Right lobe of liver (tissue), 6 donors: Measurements from ENCODE around the gene MAFF. TPM values are rescaled to one million over a fixed set of nuclear protein-coding genes. Genes with fewer than 3 reads are reported as not detected.
A peak's percentile ranks its signal among the peaks of the same experiment; 100 is the strongest.

Experiments
- ATAC-seq, 4 donors: fragments of 200-7000 bp; cut with Tn5 transposase; one replicate each; pipeline ENCODE4 v1.9.1; 2020; ENCODE audit warnings: mild to moderate bottlenecking in 4 of 4, moderate library complexity in 4 of 4
- DNase-seq, 3 donors: peaks; one replicate each; pipeline ENCODE4 v3.0.0-alpha.2; 2020
- H3K27ac ChIP-seq, 3 donors: fragments of 200-600 bp; one replicate each; pipeline ENCODE4 v1.8.0; 2022
- H3K27me3 ChIP-seq, 2 donors: fragments of 200-600 bp; one replicate each; pipeline ENCODE4 v1.8.0; 2022
- H3K36me3 ChIP-seq, 4 donors: fragments of 200-600 bp; sonication (generic) in 1 of 4; one replicate each; pipeline versions ENCODE4 v1.5.1 to v1.8.0; 2017 to 2022; ENCODE audit warnings: control low read depth in 1 of 4
- H3K4me1 ChIP-seq, 4 donors: fragments of 200-600 bp; sonication (generic) in 1 of 4; one replicate each; pipeline versions ENCODE4 v1.5.1 to v1.8.0; 2017 to 2022; ENCODE audit warnings: control low read depth in 1 of 4
- H3K4me3 ChIP-seq, 3 donors: fragments of 200-600 bp; one replicate each; pipeline ENCODE4 v1.8.0; 2022
- H3K9me3 ChIP-seq, 4 donors: fragments of 200-600 bp; sonication (generic) in 1 of 4; one replicate each; pipeline versions ENCODE4 v1.5.1 to v1.8.0; 2017 to 2022; ENCODE audit warnings: control low read depth in 1 of 4
- CTCF ChIP-seq, 4 donors: fragments of 200-600 bp in 3 of 4; fragments of 450-650 bp in 1 of 4; IDR thresholded peaks; one replicate each; pipeline versions ENCODE4 v1.5.1 to v1.8.0; 2016 to 2022; ENCODE audit warnings: antibody characterized with exemption in 4 of 4, mild to moderate bottlenecking in 2 of 4
- POLR2A ChIP-seq: fragments of 450-650 bp; IDR thresholded peaks from one replicate; pipeline ENCODE4 v1.6.1; 2017; ENCODE audit warnings: antibody characterized with exemption, mild to moderate bottlenecking
- WGBS: methylation state at CpG from one replicate; pipeline ENCODE4 v1.1.6; 2018; ENCODE audit warnings: low coverage, low lambda C conversion rate; ENCODE audit not compliant: insufficient coverage; ENCODE audit errors: missing lambda C conversion rate; 5-methylcytosine and 5-hydroxymethylcytosine counted together
- intact Hi-C, 2 donors: fragments of 100-400 bp; cut with DNase I; formaldehyde crosslinking; loops; one replicate each; pipeline versions ENCODE4 v1.11.2 to v1.14.1; 2022
- total RNA-seq, 6 experiments: library from RNA; depleted of rRNA in 2 of 6; stranded (reverse); fragments of >200 nt in 2 of 6; fragmentation: NEBNext Ultra II Directional in 3 of 6; extraction: Animal tissue kit (Norgen Biotek cat#: 25700) in 3 of 6; gene quantifications; one replicate each; pipeline versions ENCODE4 v1.1.0 to v1.2.4, GENCODE V29; 2016 to 2023
- donor health status: DM: no; HTN: yes; CAD: no.
- donor health status: DM: no; HTN: no; CAD: no.
- donor health status: DM: no; HTN: no; CAD: no.
- donor health status: DM: no; HTN: yes; CAD: no.
- donor health status: DM: no; HTN: yes; CAD: no.

The MAFF gene
- total RNA-seq, 6 experiments from 2014 or later = 2.6 to 30.6 (median 11.0) TPM

GRCh38 chr22:38238519-38239071, 36.8 kb downstream of the MAFF start:
- DNase-seq (no peak), ATAC-seq (no peak)
- peak overlapping the region in 2 of 3 donors; percentile 18 to 43 for H3K27ac ChIP-seq
- WGBS = 67% methylated on average over 7 of the region's 9 CpGs
- intact Hi-C loops = loop anchor here in 1 of 2 donors (10.0 kb wide), 1 partner anchor 134 kb away; no protein-coding TSS in a partner anchor
- no peak for TF ChIP-seq CTCF (IDR thresholded peaks at IDR 0.05)
- no peak for TF ChIP-seq POLR2A
- peaks cover 0 to 3% (median 0%) of the 10 kb centered on the region in 4 donors for H3K36me3 ChIP-seq
- H3K9me3 ChIP-seq = no peaks in the 10 kb centered on the region
- H3K27me3 ChIP-seq = no peaks in the 10 kb centered on the region
- H3K4me1 ChIP-seq = peaks cover 0 to 5% (median 2%) of the 10 kb centered on the region in 4 donors
- H3K4me3 ChIP-seq = no peak overlapping the region

GRCh38 chr22:38239101-38239761, 37.4 kb downstream of the MAFF start:
- 53% methylated on average over 12 of the region's 14 CpGs for WGBS
- intact Hi-C loops = loop anchor here in 1 of 2 donors (10.0 kb wide), 1 partner anchor 134 kb away; no protein-coding TSS in a partner anchor
- H3K4me1 ChIP-seq = peaks cover 0 to 5% (median 0%) of the 10 kb centered on the region in 4 donors
- peak in 2 of 4 donors; percentile 18 to 32 for TF ChIP-seq CTCF (IDR thresholded peaks at IDR 0.05)
- TF ChIP-seq POLR2A = no peak
- H3K27me3 ChIP-seq = no peaks in the 10 kb centered on the region
- peak; percentile 46 to 73 (median 54) for ATAC-seq
- H3K27ac ChIP-seq = peak overlapping the region in 2 of 3 donors; percentile 18 to 43
- no peak for DNase-seq
- no peak overlapping the region for H3K4me3 ChIP-seq
- no peaks in the 10 kb centered on the region for H3K9me3 ChIP-seq
- H3K36me3 ChIP-seq = peaks cover 0 to 3% (median 0%) of the 10 kb centered on the region in 4 donors

GRCh38 chr22:38240734-38241252, 39.0 kb downstream of the MAFF start:
- Histone ChIP-seq H3K9me3 (no peaks in the 10 kb centered on the region), H3K36me3 (peaks cover 0 to 5% (median 0%) of the 10 kb centered on the region in 4 donors), H3K27ac (no peak overlapping the region), H3K4me1 (no peaks in the 10 kb centered on the region), H3K27me3 (no peaks in the 10 kb centered on the region), H3K4me3 (no peak overlapping the region)
- WGBS = 76% methylated on average over 6 of the region's 6 CpGs
- no peak for TF ChIP-seq POLR2A
- intact Hi-C loops = no loop called here
- DNase-seq (no peak), ATAC-seq (peak in 2 of 4 donors; percentile 17 to 28)

GRCh38 chr22:38243007-38243765, 41.4 kb downstream of the MAFF start:
- Histone ChIP-seq H3K27ac (no peak overlapping the region), H3K27me3 (no peaks in the 10 kb centered on the region), H3K4me1 (no peaks in the 10 kb centered on the region), H3K9me3 (no peaks in the 10 kb centered on the region), H3K36me3 (peaks cover 0 to 8% (median 3%) of the 10 kb centered on the region in 4 donors), H3K4me3 (no peak overlapping the region)
- ATAC-seq = peak; percentile 41 to 62 (median 50)
- no peak for DNase-seq
- intact Hi-C loops = no loop called here
- no peak for TF ChIP-seq POLR2A
- no peak for TF ChIP-seq CTCF (IDR thresholded peaks at IDR 0.05)
- 51% methylated on average over 3 of the region's 20 CpGs for WGBS
